GM18519 (cell line): ENCODE data around the gene CDH4.

Source experiments
- ATAC-seq: cut with Tn5 transposase; IDR thresholded peaks from one replicate; pipeline ENCODE4 v1.9.1; 2021; ENCODE audit warnings: mild to moderate bottlenecking, moderate library complexity; ENCODE audit not compliant: unreplicated experiment, low FRiP score

Gene CDH4

DNA sequence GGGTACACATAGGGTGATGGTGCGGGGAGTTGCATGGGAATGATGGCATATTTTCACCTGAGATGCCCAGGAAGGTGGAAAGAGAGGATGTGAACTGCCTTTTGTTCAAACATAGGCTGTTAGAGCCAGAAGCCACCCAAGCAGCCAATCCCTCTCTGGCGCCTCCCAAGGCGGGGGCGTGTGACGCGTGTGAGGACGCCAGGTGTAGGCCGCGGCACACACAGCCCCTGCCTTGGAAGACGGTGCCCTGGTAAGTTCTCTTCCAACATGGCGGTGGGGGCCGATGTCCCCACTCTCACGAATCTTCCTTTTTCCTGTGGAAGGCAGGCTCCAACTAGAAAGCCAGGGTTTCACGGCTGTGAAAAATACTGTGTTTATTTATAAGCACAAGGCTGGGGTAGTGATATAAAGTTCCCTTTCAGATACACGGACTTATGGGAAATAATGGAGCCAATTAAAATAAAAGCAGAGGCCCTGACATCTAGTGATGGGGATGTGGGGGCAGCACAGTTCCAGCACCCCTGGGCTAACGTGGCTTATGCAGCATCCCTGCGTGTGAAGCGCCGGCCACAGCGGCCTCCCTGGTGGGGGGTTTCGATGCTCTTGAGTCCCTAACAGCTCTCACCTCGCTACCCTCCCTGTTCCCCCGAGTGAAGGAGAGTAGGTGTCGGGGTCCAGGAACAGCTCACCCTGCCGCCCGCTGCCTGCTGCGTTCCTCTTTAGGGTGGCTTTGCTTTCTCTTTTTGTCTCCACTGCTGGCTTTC is 28.3 kb downstream of the CDH4 start:
- no peak for ATAC-seq

DNA sequence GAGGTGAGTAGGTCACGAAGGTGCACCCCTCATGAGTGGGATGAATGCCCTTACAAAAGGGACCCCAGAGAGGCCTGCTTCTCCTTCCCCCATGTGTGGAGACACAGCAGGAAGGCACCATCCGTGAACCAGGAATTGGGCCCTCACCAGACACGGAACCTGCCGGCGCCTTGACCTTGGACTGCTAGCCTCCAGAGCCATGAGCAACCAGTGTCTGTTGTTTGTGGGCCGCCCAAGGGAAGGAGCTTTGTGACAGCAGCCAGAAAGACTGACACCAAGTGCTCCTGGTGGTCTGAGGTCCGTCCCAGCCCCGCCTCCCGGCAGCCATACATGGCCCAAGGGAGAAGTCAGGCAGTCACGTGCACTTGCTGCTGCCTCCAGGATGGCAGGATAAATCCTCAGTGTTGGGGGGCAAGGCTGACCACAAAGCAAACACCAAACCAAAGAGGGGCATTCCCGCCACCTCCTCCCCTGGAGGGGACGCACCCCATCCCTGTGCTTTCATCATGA is 29.3 kb downstream of the CDH4 start:
- no peak for ATAC-seq

DNA sequence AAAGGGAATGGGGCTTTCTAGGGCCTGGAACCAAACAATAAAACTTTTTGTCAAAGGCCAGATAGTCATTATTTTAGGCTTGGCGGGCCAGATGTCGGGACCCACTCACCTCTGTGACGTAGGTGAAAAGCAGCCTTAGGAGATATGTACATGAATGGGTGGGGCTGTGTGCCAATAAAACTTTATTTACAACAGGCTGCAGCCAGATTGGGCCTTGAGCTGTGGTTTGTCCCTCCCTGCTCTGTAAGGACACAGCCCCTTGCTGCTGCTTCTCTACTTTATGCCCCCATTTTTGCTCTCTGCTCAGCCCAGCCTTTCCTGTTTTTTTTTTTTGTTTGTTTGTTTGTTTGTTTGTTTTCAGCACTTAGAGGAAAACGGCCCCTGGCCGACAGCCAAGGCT is 32.7 kb downstream of the CDH4 start:
- no peak for ATAC-seq

DNA sequence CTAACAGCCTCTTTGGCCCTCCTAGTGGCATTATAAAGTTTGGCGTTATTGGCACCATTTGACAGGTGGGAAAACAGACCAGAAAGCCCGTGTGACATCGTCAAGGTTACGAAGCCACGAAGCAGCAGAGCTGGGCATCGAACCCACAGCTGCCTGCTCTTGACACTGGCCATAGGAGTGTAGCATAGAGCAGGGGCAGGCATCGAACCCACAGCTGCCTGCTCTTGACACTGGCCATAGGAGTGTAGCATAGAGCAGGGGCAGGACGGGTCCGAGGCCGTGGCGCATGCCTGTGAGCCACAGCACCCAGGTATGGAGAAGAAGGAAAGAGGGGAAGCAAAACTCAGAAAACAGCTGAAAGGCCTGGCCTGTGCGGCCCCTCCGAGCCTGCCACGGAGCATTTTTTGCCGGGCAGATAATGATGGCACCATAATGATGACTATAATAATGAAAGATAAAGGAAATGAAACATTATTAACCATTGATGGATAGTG is 33.1 kb downstream of the CDH4 start:
- no peak for ATAC-seq

DNA sequence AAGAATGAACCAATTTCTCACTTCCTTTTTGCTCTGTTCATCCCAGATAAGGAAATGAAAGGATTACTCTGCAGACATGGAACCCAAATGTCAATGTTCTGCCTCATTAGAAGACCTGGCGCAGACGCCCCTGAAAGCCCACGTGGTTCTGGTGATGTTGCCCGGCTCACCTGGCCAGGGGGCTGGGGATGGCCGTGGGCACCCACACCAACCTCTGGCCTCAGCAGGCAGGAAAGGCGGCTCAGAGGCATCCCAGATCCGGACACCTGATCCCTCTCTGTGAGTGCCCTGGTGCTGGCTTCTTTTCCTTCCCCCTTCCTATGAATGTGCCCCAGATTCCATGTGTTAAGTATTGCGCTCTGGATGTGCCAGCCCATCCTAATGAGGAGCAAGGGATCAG is 33.6 kb downstream of the CDH4 start:
- no peak for ATAC-seq

DNA sequence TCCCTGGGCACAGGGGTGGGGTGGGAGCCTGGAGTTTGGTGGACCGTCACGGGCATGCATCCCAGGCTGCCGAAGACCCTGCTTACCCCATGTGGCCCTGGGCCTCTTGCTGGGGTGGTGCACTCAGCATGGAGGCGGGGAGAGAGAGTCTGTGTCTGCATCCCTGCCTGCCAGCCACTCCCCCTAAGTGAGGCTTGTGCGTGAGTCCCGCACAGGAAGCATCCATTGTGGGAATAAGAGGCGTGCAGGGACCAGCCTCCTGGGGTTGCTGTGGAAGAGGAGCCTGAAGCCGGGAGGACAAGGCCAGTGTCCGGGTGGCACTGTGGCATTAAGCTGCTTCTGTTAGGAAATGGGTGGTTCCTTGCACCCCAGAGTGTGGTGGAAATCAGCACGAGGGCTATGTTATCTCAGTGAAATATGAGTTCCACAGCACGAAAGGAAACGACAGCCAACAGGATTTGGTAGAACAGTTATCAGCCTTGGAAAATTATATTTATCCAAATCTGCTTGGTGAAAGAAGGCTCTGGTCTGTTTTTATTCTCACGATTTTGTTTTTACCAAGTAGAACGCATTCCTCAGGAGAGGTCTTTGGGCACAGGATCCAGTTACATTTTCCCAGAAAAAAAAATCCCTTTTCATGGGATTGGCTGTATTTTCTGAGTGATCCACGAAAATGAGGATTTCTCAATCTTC is 35.7 kb downstream of the CDH4 start:
- ATAC-seq, result no peak

DNA sequence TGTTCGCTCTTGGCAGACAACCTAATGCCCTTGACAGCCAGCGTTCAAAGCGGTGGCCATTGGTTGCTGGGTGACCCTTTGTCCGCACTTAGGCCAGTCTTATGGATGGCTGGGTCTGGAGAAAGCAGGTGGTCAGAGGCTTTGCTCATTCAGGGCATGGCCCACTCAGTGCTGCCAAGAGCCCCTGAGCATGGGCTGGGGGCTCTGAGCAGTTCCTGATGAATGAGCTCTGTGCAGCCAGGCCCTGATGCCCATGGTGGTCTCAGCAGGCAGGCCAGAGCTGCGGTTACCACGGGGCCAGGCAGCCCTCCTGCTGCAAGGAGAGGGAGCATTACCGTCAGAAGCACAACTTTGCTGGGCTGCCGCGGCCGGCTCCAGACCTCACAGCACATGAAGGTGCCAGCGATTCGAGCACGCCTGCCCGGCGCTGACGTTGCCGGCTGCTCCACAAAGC is 36.3 kb downstream of the CDH4 start:
- ATAC-seq, result no peak

DNA sequence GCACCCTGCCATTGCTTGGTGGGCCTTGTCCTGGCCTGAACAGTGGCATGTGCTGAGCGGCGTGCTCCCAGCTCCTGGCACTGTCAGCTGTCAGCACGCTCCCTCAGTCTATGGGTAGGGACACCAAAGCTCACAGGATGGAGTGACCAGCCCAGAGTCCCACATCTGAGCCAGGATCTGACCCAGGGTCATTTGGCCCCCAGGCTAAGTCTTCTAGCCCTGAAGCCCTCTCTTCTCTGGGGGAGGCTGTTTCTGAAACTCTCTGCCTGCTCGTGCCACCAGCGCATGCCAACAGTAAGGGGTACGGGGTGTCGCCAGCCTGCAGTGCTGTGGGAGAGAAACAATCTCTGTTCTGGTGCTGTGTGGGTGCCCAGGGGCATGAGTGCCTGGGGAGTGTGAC is 37.1 kb downstream of the CDH4 start:
- no peak for ATAC-seq

DNA sequence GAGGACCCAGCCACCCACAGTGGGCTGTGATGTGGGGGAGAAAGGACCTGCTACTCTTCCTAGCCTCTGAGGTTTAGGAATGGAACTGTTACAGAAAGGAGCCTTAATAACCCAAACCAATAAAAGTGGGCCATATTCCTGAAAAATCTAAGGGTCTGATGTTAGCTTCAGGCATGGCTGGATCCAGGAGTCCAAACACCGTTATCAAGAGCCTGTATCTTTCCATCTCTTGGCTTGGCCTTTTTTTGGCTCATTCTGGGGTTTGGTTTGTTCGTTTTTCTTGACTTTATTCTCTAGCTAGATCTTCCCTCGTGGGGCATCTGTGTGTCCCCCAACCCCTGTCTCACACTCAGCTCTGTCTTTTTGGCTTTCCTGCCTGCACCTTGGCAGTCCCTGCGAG is 38.7 kb downstream of the CDH4 start:
- no peak for ATAC-seq

DNA sequence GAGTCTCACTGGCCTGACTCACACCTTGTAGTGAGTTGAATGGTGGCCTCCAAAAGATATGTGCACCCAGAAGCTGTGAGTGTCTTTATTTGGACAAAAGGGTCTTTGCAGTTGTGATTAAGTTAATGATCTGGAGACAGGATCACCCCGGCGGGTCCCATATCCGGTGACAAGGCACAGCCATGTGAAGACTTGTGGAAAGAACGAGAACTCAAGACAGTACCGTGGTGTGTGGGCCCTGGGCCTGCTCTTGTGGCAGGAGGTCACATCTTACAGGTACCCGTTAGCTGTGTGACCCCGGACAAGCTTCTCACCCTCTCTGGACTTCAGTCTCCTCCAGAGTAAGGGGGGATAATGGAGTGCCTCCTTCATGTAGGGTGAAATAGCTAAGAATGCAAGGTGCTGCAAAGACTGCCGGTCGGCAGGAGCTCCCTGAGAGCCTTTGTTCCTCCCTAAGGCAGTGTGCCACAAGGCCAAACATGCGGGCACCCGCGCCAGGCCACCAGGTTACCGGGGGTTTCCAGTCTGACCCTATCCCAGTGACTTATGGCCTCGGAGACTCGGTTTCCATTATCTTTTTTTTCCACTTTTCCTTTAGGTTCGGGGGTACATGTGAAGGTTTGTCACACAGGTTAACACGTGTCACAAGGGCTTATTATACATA is 39.2 kb downstream of the CDH4 start:
- ATAC-seq, result no peak

DNA sequence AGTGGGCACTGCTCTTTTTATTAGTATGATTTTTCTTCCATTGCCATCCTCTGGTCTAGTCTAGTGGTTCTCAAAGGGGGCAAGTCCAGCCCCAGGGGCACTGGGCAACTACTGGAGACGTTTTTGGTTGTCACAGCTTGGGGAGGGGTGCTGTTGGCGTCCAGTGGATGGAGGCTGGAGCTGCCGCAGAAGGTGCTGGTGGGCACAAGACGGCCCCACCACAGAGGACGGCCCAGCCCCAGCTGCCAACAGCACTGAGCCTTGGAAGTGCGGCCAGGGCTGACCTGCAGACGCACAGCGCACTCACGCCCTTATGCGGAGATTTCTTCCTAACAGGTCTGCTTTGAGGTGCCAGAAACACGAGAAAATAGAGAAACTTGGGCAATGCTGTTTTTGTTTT is 40.3 kb downstream of the CDH4 start:
- ATAC-seq, result no peak

DNA sequence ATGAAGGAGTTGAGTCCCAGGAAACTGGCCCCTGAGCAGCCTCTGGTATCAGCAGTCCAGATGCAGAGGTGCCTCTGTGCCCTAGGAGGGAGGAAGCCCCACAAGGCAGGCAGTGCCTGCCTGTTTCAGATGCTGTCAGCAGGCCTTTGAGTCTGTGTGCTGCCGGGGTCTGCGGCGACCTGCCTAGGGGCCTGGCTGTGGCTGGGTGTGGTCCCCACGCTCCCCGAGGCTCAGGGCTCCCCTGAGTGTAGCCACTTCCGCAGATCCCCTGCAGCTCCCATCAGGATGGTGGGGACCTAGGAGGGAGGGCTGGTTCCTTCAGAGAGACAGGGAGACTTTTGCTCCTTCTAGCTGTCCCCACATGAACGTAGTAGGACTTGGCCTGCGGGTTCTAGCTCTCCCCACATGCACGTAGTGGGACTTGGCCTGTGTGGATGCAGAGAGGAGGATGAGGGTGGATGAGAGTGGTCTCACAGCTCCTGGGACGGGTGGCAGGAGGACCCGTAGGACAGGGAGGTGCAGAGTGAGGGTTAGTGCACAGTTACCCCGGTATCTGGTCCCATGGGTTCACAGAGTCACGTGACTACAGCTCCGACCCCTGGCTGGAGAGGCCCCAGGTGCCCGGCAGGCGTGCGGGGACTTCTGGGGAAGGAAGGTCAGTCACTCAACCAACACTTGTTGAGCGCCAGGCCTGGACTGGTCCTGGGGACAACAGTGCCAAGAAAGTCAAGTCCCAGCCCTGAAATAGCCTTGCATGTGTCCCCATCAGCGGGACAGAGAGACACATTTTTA is 41.0 kb downstream of the CDH4 start:
- ATAC-seq, result no peak

DNA sequence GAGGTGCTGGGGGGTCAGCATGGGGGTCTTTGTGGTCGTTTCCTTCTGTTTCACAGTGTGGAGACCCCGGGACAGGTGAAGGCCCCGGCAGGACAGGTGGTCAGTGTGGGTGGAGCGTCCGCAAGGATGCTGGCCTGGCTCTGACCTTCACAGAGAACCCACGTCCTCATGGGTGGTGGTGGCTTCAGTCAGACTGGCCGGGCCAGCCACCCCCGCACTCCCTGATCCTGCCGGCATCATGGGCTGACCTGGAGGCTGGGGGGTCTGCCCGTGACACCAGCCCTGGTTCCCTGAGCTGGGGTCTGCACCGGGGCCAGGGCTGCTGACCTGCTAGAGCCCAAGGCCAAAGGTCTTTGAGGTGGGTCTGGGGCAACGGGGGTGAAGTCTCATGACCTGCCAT is 41.9 kb downstream of the CDH4 start:
- no peak for ATAC-seq

DNA sequence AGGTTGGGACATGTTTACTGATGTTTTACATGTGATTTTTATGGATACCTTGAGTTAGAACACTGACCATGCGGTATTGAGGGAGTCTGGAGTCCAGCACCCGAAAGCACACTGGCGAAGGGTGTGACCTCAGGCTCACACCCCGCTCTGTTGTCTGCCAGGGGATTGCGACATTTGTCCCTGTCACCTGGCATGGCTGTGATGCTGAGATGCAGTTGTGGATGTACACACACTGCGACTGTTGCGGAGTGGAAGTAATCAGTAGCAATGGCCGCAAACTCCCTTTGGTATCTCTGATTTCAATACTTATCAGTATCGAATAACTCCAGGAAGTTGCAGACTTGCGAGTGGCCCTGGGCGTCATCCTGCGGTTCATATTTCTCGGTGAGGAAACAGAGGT is 43.2 kb downstream of the CDH4 start:
- ATAC-seq, result no peak

DNA sequence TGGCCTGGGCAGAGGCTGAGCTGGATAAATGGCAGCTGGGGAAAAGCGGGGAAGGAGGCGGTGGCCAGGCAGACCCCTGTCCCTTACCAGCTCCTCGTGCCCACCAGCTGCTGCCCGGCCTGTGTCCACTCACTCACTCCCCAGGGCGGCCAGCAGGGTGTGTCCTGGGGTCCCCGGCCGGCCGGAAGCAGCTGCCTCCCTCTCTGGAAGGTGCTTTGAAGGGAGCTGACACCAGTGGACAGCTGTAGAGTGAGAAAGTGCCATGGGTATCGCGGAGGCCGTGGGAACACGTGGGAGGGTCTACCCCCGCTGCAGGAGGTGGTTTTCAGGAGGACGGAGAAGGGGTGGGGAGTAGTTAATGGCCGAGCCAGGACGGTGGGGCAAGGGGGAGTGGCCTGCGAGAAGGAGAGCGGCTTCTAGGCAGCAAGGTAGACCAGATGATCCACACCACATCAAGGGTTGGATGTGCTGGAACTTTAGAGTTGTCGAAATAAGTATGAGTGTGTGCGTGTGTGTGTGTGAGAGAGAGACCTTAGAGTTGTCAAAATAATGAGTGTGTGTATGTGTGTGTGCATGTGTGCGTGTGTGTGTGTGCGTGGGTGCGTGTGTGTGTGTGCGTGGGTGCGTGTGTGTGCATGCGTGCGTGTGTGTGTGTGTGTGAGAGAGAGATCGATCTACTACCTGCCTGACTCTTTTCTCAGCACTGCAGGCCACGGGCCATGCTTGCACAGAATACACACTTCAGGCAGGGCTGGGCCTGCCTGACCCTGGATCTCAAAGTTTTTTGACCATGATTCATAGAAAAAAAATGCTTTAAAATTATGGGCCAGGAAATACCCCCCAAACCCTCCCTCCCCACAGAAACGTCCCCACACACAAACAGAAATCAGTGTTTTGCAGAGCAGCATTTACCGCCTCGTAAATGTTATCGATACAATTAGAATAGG is 43.9 kb downstream of the CDH4 start:
- no peak for ATAC-seq

DNA sequence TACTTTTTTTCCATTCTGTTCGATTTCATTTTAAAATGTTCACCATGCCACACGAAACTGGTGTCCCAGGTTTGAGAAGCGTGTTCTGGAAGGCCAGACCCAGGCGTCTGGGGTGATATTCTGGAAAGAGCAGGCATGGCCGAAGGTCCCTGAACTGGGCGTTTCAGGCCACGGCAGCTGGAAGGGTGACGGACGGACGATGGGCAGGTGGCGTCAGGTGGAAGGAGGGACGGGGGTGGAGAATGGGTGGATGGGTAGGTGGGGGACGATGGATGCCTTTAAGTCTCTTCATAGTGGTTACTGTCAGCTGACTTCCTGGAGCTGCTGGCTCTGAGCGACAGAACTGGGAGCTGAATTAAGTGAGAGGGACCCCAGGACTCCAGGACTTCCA is 44.6 kb downstream of the CDH4 start:
- ATAC-seq, result no peak

DNA sequence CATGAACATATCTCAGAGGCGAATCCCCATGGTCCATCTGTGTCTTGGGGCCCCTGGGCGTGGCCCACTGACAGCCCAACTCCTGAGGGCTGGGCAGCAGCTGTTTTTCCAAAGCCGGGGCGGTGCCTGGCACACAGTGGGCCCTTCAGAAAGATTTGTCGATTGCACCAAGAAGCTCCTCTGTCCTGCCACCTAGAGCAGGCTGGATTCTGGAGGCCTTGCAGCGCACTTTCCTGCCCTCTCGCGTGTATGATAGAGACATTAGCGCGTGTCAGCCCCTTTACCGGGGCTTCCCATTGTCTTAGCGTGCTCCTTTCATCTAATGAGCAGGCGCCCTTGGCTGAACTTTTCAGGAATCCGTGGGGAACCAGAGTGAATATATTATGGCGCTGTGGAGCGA is 45.4 kb downstream of the CDH4 start:
- no peak for ATAC-seq

DNA sequence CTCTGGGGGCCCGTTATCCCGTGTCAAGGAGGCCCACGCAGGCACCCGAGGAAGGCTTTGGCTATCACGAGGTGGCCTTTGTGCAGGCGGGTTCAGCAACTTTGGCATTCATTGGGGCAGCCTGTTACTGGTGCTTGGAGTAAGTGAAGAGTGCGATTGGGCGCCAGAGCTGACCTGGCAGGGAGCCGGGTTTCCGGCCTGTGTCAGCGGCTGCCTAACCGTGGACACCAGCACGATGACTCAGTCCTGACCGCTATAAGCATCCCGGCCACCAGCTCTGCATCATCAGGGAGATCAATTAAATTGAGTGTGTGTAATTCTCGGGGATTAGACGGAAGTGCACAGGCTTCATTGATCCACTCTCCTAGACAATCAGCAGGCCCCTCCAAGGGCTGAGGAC is 45.9 kb downstream of the CDH4 start:
- no peak for ATAC-seq

DNA sequence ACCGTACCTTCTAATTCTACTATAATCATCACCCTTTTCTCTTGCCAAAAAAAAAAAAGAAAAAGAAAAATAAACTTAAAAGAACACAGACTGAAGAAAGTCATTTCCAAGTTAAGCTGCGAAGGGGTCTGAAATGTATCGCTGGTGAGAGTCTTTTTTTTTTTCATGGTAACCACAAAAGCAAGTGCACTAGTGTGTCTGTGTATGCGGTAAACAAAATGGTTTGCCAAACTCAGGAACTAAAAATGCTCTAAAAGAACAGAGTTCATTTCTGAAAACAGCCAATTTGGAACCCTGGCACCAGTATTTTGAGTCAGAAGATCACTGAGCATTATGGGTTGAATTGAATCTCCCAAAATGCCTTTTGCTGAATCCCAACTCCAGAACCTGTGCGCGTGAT is 46.6 kb downstream of the CDH4 start:
- ATAC-seq, result no peak
